ENCODE measurements around the gene C1orf52. TPM values are rescaled to one million over a fixed set of nuclear protein-coding genes. Genes with fewer than 3 reads are reported as not detected.

C1orf52 gene
- total RNA-seq, 1 experiment from 2014 or later = 51.6 TPM

DNA sequence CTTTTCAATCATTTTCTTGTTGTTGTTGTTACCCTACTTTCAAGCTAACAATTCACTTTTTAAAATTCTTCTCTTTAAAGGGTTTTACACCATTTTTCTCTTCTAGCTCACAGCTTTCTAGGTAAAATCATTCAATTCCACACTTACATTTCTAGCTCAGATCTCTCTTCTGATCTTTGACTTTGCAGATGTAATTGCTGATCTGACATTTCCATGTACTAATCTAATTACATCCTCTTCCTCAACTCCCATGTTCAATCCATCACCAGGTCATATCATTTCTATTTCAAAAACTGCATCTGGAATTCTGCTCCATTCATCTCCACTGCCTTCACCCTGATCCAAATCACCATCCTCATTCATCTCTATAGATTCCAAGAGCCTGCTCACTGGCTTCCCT lies 13.9 kb upstream of the C1orf52 start:
- in situ Hi-C loops (cut with HindIII; ENCODE audit: low pct_unique_long_range_greater_than_20kb, low sequenced_read_pairs) (no loop called here), intact Hi-C loops (cut with micrococcal nuclease; ENCODE audit: unreplicated experiment) (no loop called here)
- Histone ChIP-seq H3K4me3 (ENCODE audit: low read depth in 2 of 2, low read length in 2 of 2) (peak overlapping the region in 1 of 2 experiments; percentile 88; a peak in 2 of 4 replicates), H3K9me3 (ENCODE audit: control insufficient read depth, insufficient read depth, low read depth, low read length) (no peaks in the 10 kb centered on the region), H3K36me3 (ENCODE audit: control insufficient read depth, insufficient read depth, low read length) (peaks cover 36% of the 10 kb centered on the region), H3K4me1 (ENCODE audit: control insufficient read depth, insufficient read depth, low read length) (peaks cover 37% of the 10 kb centered on the region), H3K27ac (ENCODE audit: low read length) (peak overlapping the region; percentile 97), H3K27me3 (ENCODE audit: control insufficient read depth, insufficient read depth, low read length) (no peaks in the 10 kb centered on the region)
- ChIA-PET POLR2A (no interaction called here), CTCF (interaction anchor here (1.1 kb wide), 1 partner anchor 14 kb away, joined by 3 read pairs; the partner anchor contains the start of gene C1orf52)
- TF ChIP-seq POLR2AphosphoS5 (IDR thresholded peaks at IDR 0.05; ENCODE audit: low read depth, low read length) = no peak
- TF ChIP-seq SIN3A (IDR thresholded peaks at IDR 0.05; ENCODE audit: borderline replicate concordance, insufficient read depth, low read depth, low read length) = no peak
- ATAC-seq (no peak), DNase-seq (ENCODE audit: low read depth, low spot score) (no peak)
- BruUV-seq (replicated peaks) = no TSS peak

DNA sequence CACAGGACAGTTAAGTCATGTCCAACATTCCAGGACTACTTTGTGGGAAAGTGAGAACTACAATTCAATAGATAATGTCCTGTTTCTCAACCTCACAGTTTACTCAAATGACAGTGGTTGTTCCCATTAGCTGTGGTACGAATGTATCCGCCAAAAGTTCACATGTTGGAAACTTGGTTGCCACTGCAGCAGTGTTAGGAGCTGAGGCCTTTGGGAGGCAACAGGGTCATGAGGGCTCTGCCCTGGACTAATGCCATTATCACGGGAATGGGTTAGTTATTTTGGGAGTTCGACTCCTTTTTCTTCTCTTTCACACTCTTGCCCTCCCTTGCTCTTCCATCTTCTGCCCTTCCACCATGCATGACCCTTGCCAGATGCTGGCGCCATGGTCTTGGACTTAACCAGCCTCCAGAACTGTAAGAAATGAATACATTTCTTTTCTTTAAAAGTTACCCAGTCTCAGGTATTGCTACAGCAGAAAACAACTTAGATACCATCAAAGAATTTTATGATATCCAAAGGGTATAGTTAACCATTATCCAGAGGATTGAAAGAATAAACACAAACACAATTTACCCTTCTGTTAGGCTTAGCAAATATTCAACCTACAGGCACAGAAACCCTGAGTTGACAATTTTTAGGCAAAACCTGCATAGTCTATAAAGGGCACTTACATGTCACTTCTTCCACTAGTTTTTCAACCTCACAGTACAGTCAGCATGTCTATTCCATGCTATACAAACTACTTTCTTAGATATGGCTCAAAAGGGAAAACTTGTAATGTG lies 9.5 kb upstream of the C1orf52 start:
- intact Hi-C loops (cut with micrococcal nuclease; ENCODE audit: unreplicated experiment) = no loop called here
- Histone ChIP-seq H3K27me3 (ENCODE audit: control insufficient read depth, insufficient read depth, low read length) (no peaks in the 10 kb centered on the region), H3K4me3 (ENCODE audit: low read depth in 2 of 2, low read length in 2 of 2) (no peak overlapping the region), H3K9me3 (ENCODE audit: control insufficient read depth, insufficient read depth, low read depth, low read length) (no peaks in the 10 kb centered on the region), H3K27ac (ENCODE audit: low read length) (no peak overlapping the region), H3K4me1 (ENCODE audit: control insufficient read depth, insufficient read depth, low read length) (peaks cover 13% of the 10 kb centered on the region), H3K36me3 (ENCODE audit: control insufficient read depth, insufficient read depth, low read length) (peaks cover 57% of the 10 kb centered on the region)
- BruUV-seq (replicated peaks) = no TSS peak
- in situ Hi-C loops (cut with HindIII; ENCODE audit: low pct_unique_long_range_greater_than_20kb, low sequenced_read_pairs) = no loop called here
- ATAC-seq (no peak), DNase-seq (ENCODE audit: low read depth, low spot score) (no peak)
- ChIA-PET POLR2A (no interaction called here), CTCF (interaction anchor here (0.7 kb wide), 1 partner anchor 90 kb away, joined by 4 read pairs; no protein-coding TSS in a partner anchor)
- TF ChIP-seq, protein P1, sequence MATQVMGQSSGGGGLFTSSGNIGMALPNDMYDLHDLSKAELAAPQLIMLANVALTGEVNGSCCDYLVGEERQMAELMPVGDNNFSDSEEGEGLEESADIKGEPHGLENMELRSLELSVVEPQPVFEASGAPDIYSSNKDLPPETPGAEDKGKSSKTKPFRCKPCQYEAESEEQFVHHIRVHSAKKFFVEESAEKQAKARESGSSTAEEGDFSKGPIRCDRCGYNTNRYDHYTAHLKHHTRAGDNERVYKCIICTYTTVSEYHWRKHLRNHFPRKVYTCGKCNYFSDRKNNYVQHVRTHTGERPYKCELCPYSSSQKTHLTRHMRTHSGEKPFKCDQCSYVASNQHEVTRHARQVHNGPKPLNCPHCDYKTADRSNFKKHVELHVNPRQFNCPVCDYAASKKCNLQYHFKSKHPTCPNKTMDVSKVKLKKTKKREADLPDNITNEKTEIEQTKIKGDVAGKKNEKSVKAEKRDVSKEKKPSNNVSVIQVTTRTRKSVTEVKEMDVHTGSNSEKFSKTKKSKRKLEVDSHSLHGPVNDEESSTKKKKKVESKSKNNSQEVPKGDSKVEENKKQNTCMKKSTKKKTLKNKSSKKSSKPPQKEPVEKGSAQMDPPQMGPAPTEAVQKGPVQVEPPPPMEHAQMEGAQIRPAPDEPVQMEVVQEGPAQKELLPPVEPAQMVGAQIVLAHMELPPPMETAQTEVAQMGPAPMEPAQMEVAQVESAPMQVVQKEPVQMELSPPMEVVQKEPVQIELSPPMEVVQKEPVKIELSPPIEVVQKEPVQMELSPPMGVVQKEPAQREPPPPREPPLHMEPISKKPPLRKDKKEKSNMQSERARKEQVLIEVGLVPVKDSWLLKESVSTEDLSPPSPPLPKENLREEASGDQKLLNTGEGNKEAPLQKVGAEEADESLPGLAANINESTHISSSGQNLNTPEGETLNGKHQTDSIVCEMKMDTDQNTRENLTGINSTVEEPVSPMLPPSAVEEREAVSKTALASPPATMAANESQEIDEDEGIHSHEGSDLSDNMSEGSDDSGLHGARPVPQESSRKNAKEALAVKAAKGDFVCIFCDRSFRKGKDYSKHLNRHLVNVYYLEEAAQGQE (IDR thresholded peaks at IDR 0.05; ENCODE audit: insufficient read depth in 1 of 2, low read depth in 2 of 2, low read length in 1 of 2) = no peak
- TF ChIP-seq, protein P2, sequence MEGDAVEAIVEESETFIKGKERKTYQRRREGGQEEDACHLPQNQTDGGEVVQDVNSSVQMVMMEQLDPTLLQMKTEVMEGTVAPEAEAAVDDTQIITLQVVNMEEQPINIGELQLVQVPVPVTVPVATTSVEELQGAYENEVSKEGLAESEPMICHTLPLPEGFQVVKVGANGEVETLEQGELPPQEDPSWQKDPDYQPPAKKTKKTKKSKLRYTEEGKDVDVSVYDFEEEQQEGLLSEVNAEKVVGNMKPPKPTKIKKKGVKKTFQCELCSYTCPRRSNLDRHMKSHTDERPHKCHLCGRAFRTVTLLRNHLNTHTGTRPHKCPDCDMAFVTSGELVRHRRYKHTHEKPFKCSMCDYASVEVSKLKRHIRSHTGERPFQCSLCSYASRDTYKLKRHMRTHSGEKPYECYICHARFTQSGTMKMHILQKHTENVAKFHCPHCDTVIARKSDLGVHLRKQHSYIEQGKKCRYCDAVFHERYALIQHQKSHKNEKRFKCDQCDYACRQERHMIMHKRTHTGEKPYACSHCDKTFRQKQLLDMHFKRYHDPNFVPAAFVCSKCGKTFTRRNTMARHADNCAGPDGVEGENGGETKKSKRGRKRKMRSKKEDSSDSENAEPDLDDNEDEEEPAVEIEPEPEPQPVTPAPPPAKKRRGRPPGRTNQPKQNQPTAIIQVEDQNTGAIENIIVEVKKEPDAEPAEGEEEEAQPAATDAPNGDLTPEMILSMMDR (IDR thresholded peaks at IDR 0.05) = no peak
- TF ChIP-seq SIN3A (IDR thresholded peaks at IDR 0.05; ENCODE audit: borderline replicate concordance, insufficient read depth, low read depth, low read length) = no peak
- TF ChIP-seq TCF7L2 (IDR thresholded peaks at IDR 0.05; ENCODE audit: low read depth, low read length) = no peak
- no peak for TF ChIP-seq POLR2AphosphoS5 (IDR thresholded peaks at IDR 0.05; ENCODE audit: low read depth, low read length)

DNA sequence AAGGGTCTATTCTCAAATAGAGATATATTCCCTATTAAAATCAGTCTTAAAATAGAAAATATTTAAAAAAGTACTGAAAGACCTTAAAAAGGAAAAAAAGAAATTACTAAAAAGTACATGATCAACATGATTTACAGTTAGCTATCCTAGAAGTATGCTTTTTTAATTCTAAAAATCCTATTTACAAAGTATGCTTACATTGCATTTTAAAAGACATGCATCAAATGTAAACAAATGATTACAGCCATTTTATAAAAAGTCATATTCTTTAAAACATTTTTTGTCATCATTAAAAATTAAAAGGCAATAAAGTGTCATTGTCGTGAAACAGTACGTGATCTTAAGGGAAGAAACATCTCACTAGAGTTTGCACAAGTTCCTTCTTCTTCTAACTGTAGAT lies 7.9 kb upstream of the C1orf52 start:
- ChIA-PET POLR2A (interaction anchor here (0.5 kb wide), 1 partner anchor 889 kb away, joined by 3 read pairs; the partner anchor contains the start of gene COL24A1), CTCF (no interaction called here)
- Histone ChIP-seq H3K27me3 (ENCODE audit: control insufficient read depth, insufficient read depth, low read length) (no peaks in the 10 kb centered on the region), H3K4me1 (ENCODE audit: control insufficient read depth, insufficient read depth, low read length) (no peaks in the 10 kb centered on the region), H3K27ac (ENCODE audit: low read length) (no peak overlapping the region), H3K9me3 (ENCODE audit: control insufficient read depth, insufficient read depth, low read depth, low read length) (peaks cover 3% of the 10 kb centered on the region; the same call in 1 of the 2 replicates), H3K4me3 (ENCODE audit: low read depth in 2 of 2, low read length in 2 of 2) (no peak overlapping the region), H3K36me3 (ENCODE audit: control insufficient read depth, insufficient read depth, low read length) (peaks cover 55% of the 10 kb centered on the region)
- DNase-seq (ENCODE audit: low read depth, low spot score) (no peak), ATAC-seq (no peak)
- in situ Hi-C loops (cut with HindIII; ENCODE audit: low pct_unique_long_range_greater_than_20kb, low sequenced_read_pairs) (no loop called here), intact Hi-C loops (cut with micrococcal nuclease; ENCODE audit: unreplicated experiment) (no loop called here)
- TF ChIP-seq, protein P2 (IDR thresholded peaks at IDR 0.05) = no peak
- TF ChIP-seq SIN3A (IDR thresholded peaks at IDR 0.05; ENCODE audit: borderline replicate concordance, insufficient read depth, low read depth, low read length) (no peak), POLR2AphosphoS5 (IDR thresholded peaks at IDR 0.05; ENCODE audit: low read depth, low read length) (no peak), TCF7L2 (IDR thresholded peaks at IDR 0.05; ENCODE audit: low read depth, low read length) (no peak)
- TF ChIP-seq, protein P1 (IDR thresholded peaks at IDR 0.05; ENCODE audit: insufficient read depth in 1 of 2, low read depth in 2 of 2, low read length in 1 of 2) = no peak
- BruUV-seq (replicated peaks) = no TSS peak
